ENCODE data around the gene BPGM.

BPGM gene

GRCh38 chr7:134637441-134637840, 9.2 kb upstream of the BPGM start:
- no peak for ATAC-seq (ENCODE audit: low read depth)
- H3K27ac ChIP-seq (ENCODE audit: poor library complexity, severe bottlenecking): no peak overlapping the region
- no peak for DNase-seq (ENCODE audit: low spot score)
- no peaks in the 10 kb centered on the region for H3K9me3 ChIP-seq (ENCODE audit: severe bottlenecking)
- H3K36me3 ChIP-seq (ENCODE audit: low read depth): no peaks in the 10 kb centered on the region
- no peak for TF ChIP-seq CTCF (IDR thresholded peaks at IDR 0.05; ENCODE audit: poor library complexity, severe bottlenecking)
- H3K27me3 ChIP-seq (ENCODE audit: insufficient read depth, poor library complexity, severe bottlenecking): no peaks in the 10 kb centered on the region
- peaks cover 6% of the 10 kb centered on the region for H3K4me1 ChIP-seq (ENCODE audit: insufficient read depth, poor library complexity, severe bottlenecking)
- no peak overlapping the region for H3K4me3 ChIP-seq (ENCODE audit: severe bottlenecking)

- no peaks in the 10 kb centered on the region for H3K9me3 ChIP-seq (ENCODE audit: severe bottlenecking)
- TF ChIP-seq CTCF (IDR thresholded peaks at IDR 0.05; ENCODE audit: poor library complexity, severe bottlenecking): no peak
- no peaks in the 10 kb centered on the region for H3K36me3 ChIP-seq (ENCODE audit: low read depth)
- no peaks in the 10 kb centered on the region for H3K27me3 ChIP-seq (ENCODE audit: insufficient read depth, poor library complexity, severe bottlenecking)
- DNase-seq (ENCODE audit: low spot score) (no peak), ATAC-seq (ENCODE audit: low read depth) (peak; percentile 73)
- H3K4me1 ChIP-seq (ENCODE audit: insufficient read depth, poor library complexity, severe bottlenecking): peaks cover 6% of the 10 kb centered on the region
- H3K27ac ChIP-seq (ENCODE audit: poor library complexity, severe bottlenecking): no peak overlapping the region
- no peak overlapping the region for H3K4me3 ChIP-seq (ENCODE audit: severe bottlenecking)
These were observed 8.5 kb upstream of the BPGM start for GRCh38 chr7:134637934-134638719.

- no peak for DNase-seq (ENCODE audit: low spot score)
- no peak for TF ChIP-seq CTCF (IDR thresholded peaks at IDR 0.05; ENCODE audit: poor library complexity, severe bottlenecking)
- ATAC-seq (ENCODE audit: low read depth): no peak
- Histone ChIP-seq H3K27me3 (ENCODE audit: insufficient read depth, poor library complexity, severe bottlenecking) (no peaks in the 10 kb centered on the region), H3K36me3 (ENCODE audit: low read depth) (no peaks in the 10 kb centered on the region), H3K4me1 (ENCODE audit: insufficient read depth, poor library complexity, severe bottlenecking) (peaks cover 6% of the 10 kb centered on the region), H3K27ac (ENCODE audit: poor library complexity, severe bottlenecking) (no peak overlapping the region), H3K9me3 (ENCODE audit: severe bottlenecking) (no peaks in the 10 kb centered on the region), H3K4me3 (ENCODE audit: severe bottlenecking) (no peak overlapping the region)
These were observed 7.6 kb upstream of the BPGM start for GRCh38 chr7:134639061-134639460.

GRCh38 chr7:134639683-134640279, 6.9 kb upstream of the BPGM start:
- no peak for TF ChIP-seq CTCF (IDR thresholded peaks at IDR 0.05; ENCODE audit: poor library complexity, severe bottlenecking)
- H3K27ac ChIP-seq (ENCODE audit: poor library complexity, severe bottlenecking): no peak overlapping the region
- ATAC-seq (ENCODE audit: low read depth): no peak
- H3K27me3 ChIP-seq (ENCODE audit: insufficient read depth, poor library complexity, severe bottlenecking): no peaks in the 10 kb centered on the region
- H3K4me1 ChIP-seq (ENCODE audit: insufficient read depth, poor library complexity, severe bottlenecking): peaks cover 6% of the 10 kb centered on the region
- no peak overlapping the region for H3K4me3 ChIP-seq (ENCODE audit: severe bottlenecking)
- no peaks in the 10 kb centered on the region for H3K36me3 ChIP-seq (ENCODE audit: low read depth)
- no peak for DNase-seq (ENCODE audit: low spot score)
- H3K9me3 ChIP-seq (ENCODE audit: severe bottlenecking): no peaks in the 10 kb centered on the region

Measured in RWPE2 (cell line).